Measurements from ENCODE around the gene GRAMD1B.
"Not testable (repeated sequence)": the region's sequence is repeated elsewhere in the genome, so short reads cannot be mapped to it uniquely, and the experiment has no call there.

GRAMD1B gene

GRCh38 chr11:123568367-123568870, 138.3 kb downstream of the GRAMD1B start:
- DNase-seq (ENCODE audit: low spot score): no peak

GRCh38 chr11:123569393-123569792, 139.3 kb downstream of the GRAMD1B start:
- no peak for DNase-seq (ENCODE audit: low spot score)

DNA sequence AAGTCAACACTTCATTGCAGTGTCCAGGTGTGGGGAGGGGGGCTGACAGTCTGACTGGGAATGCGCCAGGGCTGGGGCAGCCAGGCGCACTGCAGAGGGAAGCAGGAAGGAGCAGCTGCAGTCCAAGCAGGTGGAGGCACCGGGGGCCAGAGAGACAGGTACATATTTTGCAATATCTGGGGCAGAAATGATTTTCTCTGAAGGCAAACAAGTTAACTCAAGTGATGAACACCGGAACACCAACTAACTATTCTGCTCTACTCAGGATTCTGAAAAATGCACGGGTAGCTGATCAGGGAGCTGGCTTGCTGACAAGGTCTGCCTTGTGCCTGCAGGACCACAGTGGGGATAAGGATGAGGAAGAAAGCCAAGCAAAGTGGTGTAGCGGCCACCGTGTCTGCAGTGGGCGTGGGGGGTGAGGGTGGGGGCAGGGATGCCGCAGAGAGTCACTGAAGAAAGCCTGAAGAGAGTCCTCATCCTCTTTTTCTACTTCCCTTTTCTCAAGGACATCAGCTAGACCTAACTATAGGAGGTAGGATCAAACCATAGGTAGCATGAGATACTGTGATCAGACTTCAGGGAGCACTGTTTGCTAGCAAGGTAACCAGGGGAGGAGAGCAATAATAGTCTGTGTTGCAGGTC, 141.0 kb downstream of the GRAMD1B start:
- DNase-seq (ENCODE audit: low spot score): no peak

DNA sequence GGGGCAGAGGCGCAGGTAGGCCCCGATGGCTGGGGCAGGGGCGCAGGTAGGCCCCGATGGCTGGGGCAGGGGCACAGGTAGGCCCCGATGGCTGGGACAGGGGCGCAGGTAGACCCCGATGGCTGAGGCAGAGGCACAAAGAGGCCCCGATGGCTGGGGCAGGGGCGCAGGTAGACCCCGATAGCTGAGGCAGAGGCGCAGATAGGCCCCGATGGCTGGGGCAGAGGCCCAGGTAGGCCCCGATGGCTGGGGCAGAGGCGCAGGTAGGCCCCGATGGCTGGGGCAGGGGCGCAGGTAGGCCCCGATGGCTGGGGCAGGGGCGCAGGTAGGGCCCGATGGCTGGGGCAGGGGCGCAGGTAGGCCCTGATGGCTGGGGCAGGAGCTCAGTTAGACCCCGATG, 142.7 kb downstream of the GRAMD1B start:
- DNase-seq (ENCODE audit: low spot score): not testable (repeated sequence)

GRCh38 chr11:123573286-123573685, 143.2 kb downstream of the GRAMD1B start:
- no peak for DNase-seq (ENCODE audit: low spot score)

DNA sequence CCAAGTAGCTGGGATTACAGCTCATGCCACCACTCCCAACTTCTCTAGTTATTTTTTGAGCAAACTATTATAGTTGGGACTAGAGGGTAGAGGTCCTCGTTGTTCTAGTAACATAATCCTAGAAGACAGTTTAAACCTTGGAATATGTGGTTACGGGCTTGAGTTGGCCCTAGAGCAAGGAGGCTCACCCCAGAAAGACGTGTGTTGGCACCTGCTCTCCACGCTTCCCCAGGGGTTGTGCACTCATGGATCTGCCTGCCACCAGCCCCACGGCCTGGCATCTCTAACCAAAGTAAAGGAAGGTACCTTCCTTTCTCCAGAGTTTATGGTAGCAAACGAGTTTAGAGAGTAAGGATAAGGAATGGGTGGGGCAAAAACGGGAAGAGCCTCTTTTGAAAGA, 145.4 kb downstream of the GRAMD1B start:
- DNase-seq (ENCODE audit: low spot score): no peak

DNA sequence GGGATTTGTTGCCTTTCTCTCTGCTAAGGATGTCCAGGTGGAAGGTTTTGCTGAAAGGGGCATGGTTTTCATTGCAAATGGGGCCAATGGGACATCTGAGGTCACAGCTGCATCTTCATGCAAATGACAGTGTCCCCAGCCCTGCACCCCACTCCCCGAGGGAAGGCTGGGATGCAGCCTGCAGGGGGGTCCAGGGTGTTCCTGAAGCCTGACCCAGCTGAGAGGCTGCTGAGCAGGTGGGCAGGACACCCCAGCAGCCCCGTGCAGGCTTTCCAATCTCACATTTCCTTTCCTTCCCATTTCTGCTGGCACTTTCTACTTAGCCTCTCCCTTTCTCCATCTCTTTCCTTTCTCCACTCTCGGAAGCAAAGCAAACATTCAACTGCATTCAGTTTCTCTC, 146.0 kb downstream of the GRAMD1B start:
- no peak for DNase-seq (ENCODE audit: low spot score)

DNA sequence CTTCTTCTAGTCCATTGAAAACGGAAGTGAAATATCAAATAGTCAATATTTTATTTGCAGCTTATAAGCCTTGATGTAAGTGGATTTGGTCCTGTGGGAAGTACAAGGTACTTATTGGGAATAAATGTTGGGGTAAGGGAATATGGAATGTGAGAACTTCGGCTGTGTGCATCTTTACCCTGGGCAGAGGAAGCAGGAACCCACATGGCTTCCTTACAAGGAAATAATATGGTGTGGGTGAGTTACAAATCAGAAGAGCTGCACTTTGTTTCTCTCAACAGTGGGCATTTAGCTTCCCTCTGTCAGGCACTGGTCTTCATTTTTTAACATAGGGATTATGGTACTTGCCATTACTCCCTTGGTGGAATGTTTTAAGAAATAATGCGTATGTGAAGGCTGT, 146.4 kb downstream of the GRAMD1B start:
- DNase-seq (ENCODE audit: low spot score): no peak

- DNase-seq (ENCODE audit: low spot score): peak; percentile 87
These were observed 147.1 kb downstream of the GRAMD1B start for GRCh38 chr11:123577081-123577598.

GRCh38 chr11:123578778-123579481, 148.9 kb downstream of the GRAMD1B start:
- no peak for DNase-seq (ENCODE audit: low spot score)

DNA sequence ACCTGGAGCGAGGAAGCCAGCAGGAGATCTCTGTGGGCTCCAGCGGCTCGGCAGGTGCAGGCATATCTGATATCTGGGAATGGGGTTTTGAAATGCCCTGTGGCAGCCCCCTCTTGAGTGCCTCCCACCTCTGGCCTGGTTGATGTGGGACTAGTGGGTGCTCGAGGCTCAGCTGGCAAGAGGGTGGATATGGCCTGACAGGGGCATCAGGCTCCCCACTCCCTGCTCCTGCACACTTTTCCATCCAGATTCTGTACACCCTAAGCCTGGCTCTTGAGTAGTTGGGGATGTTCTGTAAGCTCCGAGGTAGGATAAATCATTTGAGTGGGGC, 149.4 kb downstream of the GRAMD1B start:
- no peak for DNase-seq (ENCODE audit: low spot score)

GRCh38 chr11:123580137-123580536, 150.1 kb downstream of the GRAMD1B start:
- no peak for DNase-seq (ENCODE audit: low spot score)

GRCh38 chr11:123580557-123581275, 150.6 kb downstream of the GRAMD1B start:
- peak; percentile 92 for DNase-seq (ENCODE audit: low spot score)

- DNase-seq (ENCODE audit: low spot score): no peak
These were observed 151.8 kb downstream of the GRAMD1B start for GRCh38 chr11:123581651-123582399.

GRCh38 chr11:123582992-123583504, 153.0 kb downstream of the GRAMD1B start:
- no peak for DNase-seq (ENCODE audit: low spot score)

- DNase-seq (ENCODE audit: low spot score): no peak
These were observed 154.1 kb downstream of the GRAMD1B start for GRCh38 chr11:123584186-123584585.

- DNase-seq (ENCODE audit: low spot score): no peak
These were observed 154.7 kb downstream of the GRAMD1B start for GRCh38 chr11:123584737-123585136.

DNA sequence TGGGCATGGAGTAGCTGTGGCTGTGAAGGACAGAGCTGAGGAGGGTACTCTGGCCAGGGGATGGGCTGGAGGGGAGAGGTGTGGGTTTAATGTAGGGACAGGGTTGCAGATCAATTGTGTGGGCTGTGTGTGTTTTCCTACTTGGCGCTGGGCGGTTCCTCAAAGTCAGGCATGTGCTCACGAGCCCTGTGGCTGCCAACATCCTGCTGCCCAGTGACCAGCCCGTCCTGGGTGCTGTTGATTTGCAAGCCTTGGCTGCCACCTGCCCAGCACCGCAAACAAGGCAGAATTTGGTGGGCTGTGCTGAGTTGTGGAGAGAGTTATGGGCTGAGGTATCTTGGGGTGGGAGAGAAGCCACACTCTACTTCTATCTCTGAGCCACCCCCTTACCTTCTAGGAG, 155.1 kb downstream of the GRAMD1B start:
- DNase-seq (ENCODE audit: low spot score): no peak

DNA sequence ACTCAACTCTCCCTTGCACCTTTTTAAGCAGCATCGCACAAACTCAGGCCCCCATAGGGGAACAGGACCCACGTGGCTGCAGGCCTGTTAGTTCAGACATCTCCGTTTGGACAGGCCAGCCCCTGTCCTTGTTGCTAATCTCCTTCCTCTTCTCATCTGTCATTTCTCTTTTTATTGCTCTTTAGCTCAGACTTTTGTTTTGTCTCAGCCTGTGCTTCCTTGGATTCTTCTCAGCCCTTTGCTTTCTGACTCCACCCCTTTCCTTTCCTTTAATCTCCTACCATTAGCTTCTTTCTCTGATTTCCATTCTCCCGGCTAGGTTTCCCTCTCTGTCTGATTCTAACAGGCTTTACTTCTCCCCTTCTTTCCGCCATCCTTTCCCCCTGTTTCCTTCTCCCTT, 155.6 kb downstream of the GRAMD1B start:
- no peak for DNase-seq (ENCODE audit: low spot score)

DNA sequence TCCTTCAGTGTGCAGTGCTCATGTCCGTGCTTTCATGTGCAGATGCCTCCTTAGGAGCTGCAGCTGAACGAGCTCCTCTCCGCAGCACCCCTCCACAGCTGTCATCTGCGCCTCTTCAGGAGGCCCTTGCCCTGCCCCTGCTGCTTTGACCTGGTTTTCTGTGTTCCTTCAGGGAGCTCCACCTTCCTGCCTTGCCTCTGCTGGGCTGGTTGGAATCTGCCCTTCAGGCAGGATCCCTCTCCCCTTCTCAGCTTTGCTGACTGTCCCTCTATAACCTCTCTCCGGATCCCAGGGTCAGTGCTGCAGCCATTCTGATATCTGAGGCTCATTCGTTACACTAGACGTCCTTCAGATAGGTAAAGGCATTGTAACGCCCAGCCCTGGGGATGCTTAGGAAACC, 156.5 kb downstream of the GRAMD1B start:
- no peak for DNase-seq (ENCODE audit: low spot score)

- DNase-seq (ENCODE audit: low spot score): no peak
These were observed 157.0 kb downstream of the GRAMD1B start for GRCh38 chr11:123587044-123587443.

GRCh38 chr11:123587559-123587958, 157.5 kb downstream of the GRAMD1B start:
- DNase-seq (ENCODE audit: low spot score): no peak

Data from iPS-NIHi11 (cell line).